ENCODE data around the gene RNU6-8. TPM values are rescaled to one million over a fixed set of nuclear protein-coding genes. Genes with fewer than 3 reads are reported as not detected.

RNU6-8 gene
- total RNA-seq, 1 experiment from 2014 or later, result not detected

DNA sequence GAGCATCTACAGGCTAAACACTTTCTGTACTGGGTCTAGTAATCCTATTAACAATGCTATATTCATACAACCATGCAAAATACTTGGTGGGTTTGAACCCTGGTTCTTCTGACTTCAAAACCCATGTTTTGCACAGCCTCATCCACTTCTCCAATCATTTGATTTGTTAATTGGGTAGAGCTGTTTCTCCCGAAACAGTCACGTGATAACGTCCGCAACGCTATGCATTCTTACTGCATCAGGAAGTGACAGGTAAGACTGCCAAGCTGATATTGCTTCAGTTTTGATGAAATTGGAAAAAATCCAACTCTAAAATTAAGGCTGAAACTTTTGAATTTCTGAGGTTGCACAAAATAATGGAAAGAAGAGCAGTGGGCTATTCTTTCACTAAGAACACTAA is 31.6 kb downstream of the RNU6-8 start:
- intact Hi-C loops (cut with micrococcal nuclease; ENCODE audit: unreplicated experiment), result no loop called here
- H4K20me1 ChIP-seq (ENCODE audit: insufficient read depth), result no peaks in the 10 kb centered on the region
- H3K36me3 ChIP-seq (ENCODE audit: low read depth), result no peaks in the 10 kb centered on the region
- H3K9me3 ChIP-seq (ENCODE audit: insufficient read depth, low read depth), result no peaks in the 10 kb centered on the region; the same call in 1 of the 2 replicates
- POLR2A ChIA-PET (ENCODE audit: unreplicated experiment), result no interaction called here
- H2AFZ ChIP-seq, result no peak overlapping the region
- H3F3A ChIP-seq (ENCODE audit: insufficient read depth, low read depth), result no peaks in the 10 kb centered on the region
- no peak overlapping the region for H3K27ac ChIP-seq
- no peak for TF ChIP-seq EZH2 (IDR thresholded peaks at IDR 0.05; ENCODE audit: low read depth)
- TF ChIP-seq, protein P1, sequence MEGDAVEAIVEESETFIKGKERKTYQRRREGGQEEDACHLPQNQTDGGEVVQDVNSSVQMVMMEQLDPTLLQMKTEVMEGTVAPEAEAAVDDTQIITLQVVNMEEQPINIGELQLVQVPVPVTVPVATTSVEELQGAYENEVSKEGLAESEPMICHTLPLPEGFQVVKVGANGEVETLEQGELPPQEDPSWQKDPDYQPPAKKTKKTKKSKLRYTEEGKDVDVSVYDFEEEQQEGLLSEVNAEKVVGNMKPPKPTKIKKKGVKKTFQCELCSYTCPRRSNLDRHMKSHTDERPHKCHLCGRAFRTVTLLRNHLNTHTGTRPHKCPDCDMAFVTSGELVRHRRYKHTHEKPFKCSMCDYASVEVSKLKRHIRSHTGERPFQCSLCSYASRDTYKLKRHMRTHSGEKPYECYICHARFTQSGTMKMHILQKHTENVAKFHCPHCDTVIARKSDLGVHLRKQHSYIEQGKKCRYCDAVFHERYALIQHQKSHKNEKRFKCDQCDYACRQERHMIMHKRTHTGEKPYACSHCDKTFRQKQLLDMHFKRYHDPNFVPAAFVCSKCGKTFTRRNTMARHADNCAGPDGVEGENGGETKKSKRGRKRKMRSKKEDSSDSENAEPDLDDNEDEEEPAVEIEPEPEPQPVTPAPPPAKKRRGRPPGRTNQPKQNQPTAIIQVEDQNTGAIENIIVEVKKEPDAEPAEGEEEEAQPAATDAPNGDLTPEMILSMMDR (conservative IDR thresholded peaks at IDR 0.05), result no peak
- DNase-seq, result no peak
- no peak overlapping the region for H3K4me2 ChIP-seq
- H3K27me3 ChIP-seq (ENCODE audit: insufficient read depth, low read depth), result no peaks in the 10 kb centered on the region
- H3K9me2 ChIP-seq (ENCODE audit: insufficient read depth), result no peaks in the 10 kb centered on the region
- H3K79me2 ChIP-seq (ENCODE audit: low read depth), result no peaks in the 10 kb centered on the region
- H3K4me1 ChIP-seq (replicated peaks; ENCODE audit: insufficient read depth), result no peaks in the 10 kb centered on the region
- CTCF ChIA-PET, result no interaction called here
- H3K4me3 ChIP-seq, result no peak overlapping the region
- no TSS peak for BruUV-seq (replicated peaks)

DNA sequence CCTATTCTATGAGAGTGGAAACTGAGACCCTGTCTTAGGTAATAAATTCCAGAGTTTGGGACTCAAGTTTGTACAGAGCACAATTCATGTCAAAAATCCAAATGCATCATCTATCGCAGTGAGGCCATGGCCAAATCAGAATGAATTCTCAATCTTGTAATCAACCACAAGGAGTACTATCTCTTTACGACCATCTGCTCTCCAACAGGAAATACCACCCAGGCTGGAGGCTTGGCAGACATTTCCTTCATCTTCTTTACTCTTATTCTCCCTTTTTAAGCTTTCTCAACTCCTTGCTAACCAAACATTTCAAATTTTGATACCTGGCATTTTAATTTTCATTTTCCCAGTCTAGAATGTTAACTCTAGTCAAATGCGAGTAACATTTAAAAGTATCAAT is 33.9 kb downstream of the RNU6-8 start:
- no peaks in the 10 kb centered on the region; the same call in 1 of the 2 replicates for H3K9me3 ChIP-seq (ENCODE audit: insufficient read depth, low read depth)
- no peaks in the 10 kb centered on the region for H3K9me2 ChIP-seq (ENCODE audit: insufficient read depth)
- TF ChIP-seq, protein P1 (conservative IDR thresholded peaks at IDR 0.05), result no peak
- no peak for TF ChIP-seq EZH2 (IDR thresholded peaks at IDR 0.05; ENCODE audit: low read depth)
- intact Hi-C loops (cut with micrococcal nuclease; ENCODE audit: unreplicated experiment), result no loop called here
- H3K36me3 ChIP-seq (ENCODE audit: low read depth), result no peaks in the 10 kb centered on the region
- H3K4me1 ChIP-seq (replicated peaks; ENCODE audit: insufficient read depth), result no peaks in the 10 kb centered on the region
- no peaks in the 10 kb centered on the region for H3K79me2 ChIP-seq (ENCODE audit: low read depth)
- CTCF ChIA-PET, result no interaction called here
- H3K4me3 ChIP-seq, result no peak overlapping the region
- H3K27me3 ChIP-seq (ENCODE audit: insufficient read depth, low read depth), result no peaks in the 10 kb centered on the region
- POLR2A ChIA-PET (ENCODE audit: unreplicated experiment), result no interaction called here
- H2AFZ ChIP-seq, result no peak overlapping the region
- no peak overlapping the region for H3K27ac ChIP-seq
- no peaks in the 10 kb centered on the region for H3F3A ChIP-seq (ENCODE audit: insufficient read depth, low read depth)
- H3K4me2 ChIP-seq, result no peak overlapping the region
- no TSS peak for BruUV-seq (replicated peaks)
- no peak for DNase-seq
- H4K20me1 ChIP-seq (ENCODE audit: insufficient read depth), result no peaks in the 10 kb centered on the region

GRCh38 chr14:32167907-32168306 is 35.2 kb downstream of the RNU6-8 start:
- no peaks in the 10 kb centered on the region for H3K9me2 ChIP-seq (ENCODE audit: insufficient read depth)
- POLR2A ChIA-PET (ENCODE audit: unreplicated experiment), result no interaction called here
- H3K4me2 ChIP-seq, result no peak overlapping the region
- no peaks in the 10 kb centered on the region for H3F3A ChIP-seq (ENCODE audit: insufficient read depth, low read depth)
- no peak overlapping the region for H3K27ac ChIP-seq
- H3K9me3 ChIP-seq (ENCODE audit: insufficient read depth, low read depth), result no peaks in the 10 kb centered on the region; the same call in 1 of the 2 replicates
- no peaks in the 10 kb centered on the region for H3K4me1 ChIP-seq (replicated peaks; ENCODE audit: insufficient read depth)
- no peaks in the 10 kb centered on the region for H3K79me2 ChIP-seq (ENCODE audit: low read depth)
- BruUV-seq (replicated peaks), result no TSS peak
- no peak for DNase-seq
- CTCF ChIA-PET, result no interaction called here
- no peaks in the 10 kb centered on the region for H3K27me3 ChIP-seq (ENCODE audit: insufficient read depth, low read depth)
- no peaks in the 10 kb centered on the region for H4K20me1 ChIP-seq (ENCODE audit: insufficient read depth)
- no peak overlapping the region for H2AFZ ChIP-seq
- intact Hi-C loops (cut with micrococcal nuclease; ENCODE audit: unreplicated experiment), result no loop called here
- no peaks in the 10 kb centered on the region for H3K36me3 ChIP-seq (ENCODE audit: low read depth)
- TF ChIP-seq, protein P1 (conservative IDR thresholded peaks at IDR 0.05), result no peak
- TF ChIP-seq EZH2 (IDR thresholded peaks at IDR 0.05; ENCODE audit: low read depth), result no peak
- no peak overlapping the region for H3K4me3 ChIP-seq
